MM.1S (cell line): Measurements from ENCODE around the gene DHPS.

Experiments used
- CTCF ChIP-seq: fragments of 300-600 bp; sonication (generic); IDR thresholded peaks from 2 replicates; pipeline ENCODE4 v1.5.1; 2016; ENCODE audit warnings: antibody characterized with exemption, low read length, mixed read lengths
- EZH2 ChIP-seq: fragments of 300-600 bp; sonication (generic); optimal IDR thresholded peaks from 2 replicates; pipeline ENCODE3; 2017; ENCODE audit warnings: low read depth, mild to moderate bottlenecking, antibody characterized with exemption, low read length, mixed read lengths

GRCh38 chr19:12715102-12715501 is 33.4 kb upstream of the DHPS start:
- TF ChIP-seq CTCF = no peak
- no peak for TF ChIP-seq EZH2
